Cardiac muscle cell (in vitro differentiated cells and primary cell): ENCODE measurements around the gene BBLN. TPM values are rescaled to one million over a fixed set of nuclear protein-coding genes. Genes with fewer than 3 reads are reported as not detected.
A peak's percentile ranks its signal among the peaks of the same experiment; 100 is the strongest.

Source experiments
- DNase-seq, 2 donors: peaks; one replicate each; pipeline versions ENCODE4 v3.0.0 to v3.0.0-alpha.2; 2010 to 2017; ENCODE audit warnings: low read depth in 1 of 2, low spot score in 1 of 2
- H3K27ac ChIP-seq: fragments of 200-600 bp; sonication (generic); 2 replicates; pipeline ENCODE4 v1.5.1; 2016
- H3K27me3 ChIP-seq: fragments of 200-600 bp; sonication (generic); 2 replicates; pipeline ENCODE4 v1.6.0; 2016; ENCODE audit warnings: control low read depth
- H3K36me3 ChIP-seq: fragments of 200-600 bp; sonication (generic); 2 replicates; pipeline ENCODE4 v1.5.1; 2016; ENCODE audit warnings: control low read depth
- H3K4me1 ChIP-seq: fragments of 200-600 bp; sonication (generic); 2 replicates; pipeline ENCODE4 v1.8.1; 2017; ENCODE audit warnings: low read depth, mild to moderate bottlenecking, mixed run types
- H3K4me3 ChIP-seq: fragments of 200-600 bp; sonication (generic); 2 replicates; pipeline ENCODE4 v1.5.1; 2016; ENCODE audit warnings: mild to moderate bottlenecking
- H3K9me3 ChIP-seq: fragments of 200-600 bp; sonication (generic); 2 replicates; pipeline ENCODE4 v1.5.1; 2017; ENCODE audit warnings: low read depth, mild to moderate bottlenecking, control low read depth
- polyA plus RNA-seq: library from polyadenylated mRNA; unstranded; fragments of >200 nt; fragmentation: Nextera tagmentation; extraction: Ambion mirVana; gene quantifications from 2 replicates; pipeline ENCODE4 v1.2.1, GENCODE V29; 2016
- total RNA-seq: library from RNA; depleted of rRNA; stranded (reverse); fragments of >200 nt; gene quantifications from 2 replicates; pipeline ENCODE4 v1.2.3, GENCODE V29; 2016
- TF ChIP-seq, protein P1 (sequence below): IDR thresholded peaks from 2 replicates; pipeline ENCODE4 v1.5.1; 2012; ENCODE audit warnings: low read depth, mild to moderate bottlenecking, low read length

The BBLN gene
- total and polyA plus RNA-seq, 2 experiments from 2014 or later = 243 to 729 TPM

DNA sequence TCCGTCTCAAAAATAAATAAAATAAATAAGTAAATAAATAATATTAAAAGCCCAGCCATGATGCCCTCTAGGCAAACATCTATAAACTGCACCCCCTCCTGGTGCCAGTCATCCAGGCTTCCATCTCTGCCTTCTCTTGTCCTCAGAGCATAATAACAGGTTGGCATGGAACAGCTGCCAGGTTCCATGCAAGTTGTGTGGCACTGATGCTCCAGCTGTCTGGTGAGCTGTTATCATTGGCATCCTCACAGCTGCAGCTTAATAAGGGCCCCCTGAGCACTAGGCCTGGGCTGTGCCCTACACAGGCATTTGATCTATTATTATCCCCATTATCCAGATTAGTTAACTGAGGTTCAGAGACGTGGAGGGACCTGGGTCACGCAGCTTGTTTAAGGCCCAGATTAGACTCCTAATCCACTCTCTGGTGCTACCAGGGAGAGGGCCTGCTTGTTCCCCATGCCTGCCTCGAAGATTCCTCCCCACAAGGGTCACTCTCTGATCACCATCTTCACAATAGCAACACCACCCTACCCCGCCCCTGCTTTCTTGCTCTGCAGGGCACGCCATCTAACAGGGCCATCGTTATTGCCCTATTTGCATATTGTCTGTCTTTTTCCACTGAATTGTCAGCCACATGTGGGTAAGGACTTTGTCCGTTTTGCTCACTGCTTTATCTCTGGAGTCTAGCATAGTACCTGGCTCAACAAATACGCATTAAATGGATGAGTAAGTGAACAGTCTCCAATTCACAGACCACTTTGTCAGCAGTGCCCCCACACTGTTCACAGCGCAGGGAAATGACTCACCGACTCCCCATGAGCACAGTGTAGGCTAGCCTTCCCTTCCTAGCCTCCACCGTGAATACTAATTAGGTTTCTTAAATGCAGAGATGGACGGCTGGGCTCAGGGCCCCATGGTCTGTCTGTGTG lies 41.6 kb downstream of the BBLN start:
- Histone ChIP-seq H3K9me3 (no peaks in the 10 kb centered on the region), H3K27me3 (no peaks in the 10 kb centered on the region), H3K36me3 (no peaks in the 10 kb centered on the region), H3K4me3 (no peak overlapping the region), H3K27ac (no peak overlapping the region), H3K4me1 (peaks cover 6% of the 10 kb centered on the region)
- TF ChIP-seq, protein P1, sequence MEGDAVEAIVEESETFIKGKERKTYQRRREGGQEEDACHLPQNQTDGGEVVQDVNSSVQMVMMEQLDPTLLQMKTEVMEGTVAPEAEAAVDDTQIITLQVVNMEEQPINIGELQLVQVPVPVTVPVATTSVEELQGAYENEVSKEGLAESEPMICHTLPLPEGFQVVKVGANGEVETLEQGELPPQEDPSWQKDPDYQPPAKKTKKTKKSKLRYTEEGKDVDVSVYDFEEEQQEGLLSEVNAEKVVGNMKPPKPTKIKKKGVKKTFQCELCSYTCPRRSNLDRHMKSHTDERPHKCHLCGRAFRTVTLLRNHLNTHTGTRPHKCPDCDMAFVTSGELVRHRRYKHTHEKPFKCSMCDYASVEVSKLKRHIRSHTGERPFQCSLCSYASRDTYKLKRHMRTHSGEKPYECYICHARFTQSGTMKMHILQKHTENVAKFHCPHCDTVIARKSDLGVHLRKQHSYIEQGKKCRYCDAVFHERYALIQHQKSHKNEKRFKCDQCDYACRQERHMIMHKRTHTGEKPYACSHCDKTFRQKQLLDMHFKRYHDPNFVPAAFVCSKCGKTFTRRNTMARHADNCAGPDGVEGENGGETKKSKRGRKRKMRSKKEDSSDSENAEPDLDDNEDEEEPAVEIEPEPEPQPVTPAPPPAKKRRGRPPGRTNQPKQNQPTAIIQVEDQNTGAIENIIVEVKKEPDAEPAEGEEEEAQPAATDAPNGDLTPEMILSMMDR = no peak
- DNase-seq = no peak

DNA sequence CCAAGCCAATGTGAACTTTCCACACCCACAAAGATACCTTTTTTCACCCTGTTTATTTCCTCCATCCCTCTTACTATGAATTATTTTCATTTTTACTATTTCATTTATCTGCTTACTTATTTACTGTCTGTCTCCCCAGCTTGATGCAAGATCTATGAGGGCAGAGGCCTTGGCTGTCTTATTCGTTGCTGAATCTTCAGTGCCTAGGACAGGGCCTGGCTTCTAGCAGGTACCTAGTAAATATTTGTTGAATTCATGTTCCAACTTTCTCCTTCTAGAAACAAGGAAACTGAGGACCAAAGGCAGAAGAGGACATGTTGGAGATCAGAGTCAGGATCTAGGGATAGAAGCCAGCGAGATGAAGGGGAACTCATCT lies 42.6 kb downstream of the BBLN start:
- DNase-seq = no peak
- no peaks in the 10 kb centered on the region for H3K4me1 ChIP-seq
- no peaks in the 10 kb centered on the region for H3K36me3 ChIP-seq
- no peak overlapping the region for H3K4me3 ChIP-seq
- TF ChIP-seq, protein P1 = no peak
- no peaks in the 10 kb centered on the region for H3K27me3 ChIP-seq
- no peak overlapping the region for H3K27ac ChIP-seq
- H3K9me3 ChIP-seq = no peaks in the 10 kb centered on the region

DNA sequence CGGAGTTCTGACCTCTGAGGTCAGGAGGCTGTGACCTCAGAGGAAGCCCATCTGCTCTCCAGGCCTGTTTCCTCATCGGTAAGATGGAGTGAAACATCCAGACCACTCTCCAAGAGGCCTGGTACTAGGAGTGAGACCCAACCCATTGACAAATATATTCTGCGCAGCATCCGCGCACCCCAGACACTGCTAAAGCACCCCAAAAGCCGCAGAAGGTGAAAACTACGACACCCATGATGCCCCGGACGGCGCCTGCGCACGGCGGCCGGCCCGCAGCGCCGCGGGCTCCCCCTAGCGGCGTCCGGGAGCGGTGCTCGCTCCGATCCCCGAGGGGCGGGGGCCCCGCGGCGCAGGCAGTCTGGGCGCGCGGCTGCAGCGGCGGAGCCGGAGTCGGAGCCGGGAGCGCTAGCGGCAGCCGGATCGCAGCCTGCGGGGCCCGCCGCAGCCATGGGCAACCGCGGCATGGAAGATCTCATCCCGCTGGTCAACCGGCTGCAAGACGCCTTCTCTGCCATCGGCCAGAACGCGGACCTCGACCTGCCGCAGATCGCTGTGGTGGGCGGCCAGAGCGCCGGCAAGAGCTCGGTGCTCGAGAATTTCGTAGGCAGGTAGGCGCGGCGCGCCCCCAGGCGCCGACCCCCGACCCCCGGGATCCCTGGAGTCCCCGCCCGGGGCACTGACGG lies 43.1 kb downstream of the BBLN start, which contains the start of gene DNM1:
Gene DNM1 (plus strand): TSS at position 356 of the 683 bp plus-strand sequence. CDS start 92 bp downstream, at position 448.
- no peaks in the 10 kb centered on the region for H3K27me3 ChIP-seq
- H3K9me3 ChIP-seq = no peaks in the 10 kb centered on the region
- H3K27ac ChIP-seq = no peak within 1 kb of the TSS
- no peaks in the 10 kb centered on the region for H3K4me1 ChIP-seq
- no peaks in the 10 kb centered on the region for H3K36me3 ChIP-seq
- H3K4me3 ChIP-seq = peak within 1 kb of the TSS; percentile 86
- TF ChIP-seq, protein P1 = peak; percentile 65
- DNase-seq = peak; percentile 72 to 87

DNA sequence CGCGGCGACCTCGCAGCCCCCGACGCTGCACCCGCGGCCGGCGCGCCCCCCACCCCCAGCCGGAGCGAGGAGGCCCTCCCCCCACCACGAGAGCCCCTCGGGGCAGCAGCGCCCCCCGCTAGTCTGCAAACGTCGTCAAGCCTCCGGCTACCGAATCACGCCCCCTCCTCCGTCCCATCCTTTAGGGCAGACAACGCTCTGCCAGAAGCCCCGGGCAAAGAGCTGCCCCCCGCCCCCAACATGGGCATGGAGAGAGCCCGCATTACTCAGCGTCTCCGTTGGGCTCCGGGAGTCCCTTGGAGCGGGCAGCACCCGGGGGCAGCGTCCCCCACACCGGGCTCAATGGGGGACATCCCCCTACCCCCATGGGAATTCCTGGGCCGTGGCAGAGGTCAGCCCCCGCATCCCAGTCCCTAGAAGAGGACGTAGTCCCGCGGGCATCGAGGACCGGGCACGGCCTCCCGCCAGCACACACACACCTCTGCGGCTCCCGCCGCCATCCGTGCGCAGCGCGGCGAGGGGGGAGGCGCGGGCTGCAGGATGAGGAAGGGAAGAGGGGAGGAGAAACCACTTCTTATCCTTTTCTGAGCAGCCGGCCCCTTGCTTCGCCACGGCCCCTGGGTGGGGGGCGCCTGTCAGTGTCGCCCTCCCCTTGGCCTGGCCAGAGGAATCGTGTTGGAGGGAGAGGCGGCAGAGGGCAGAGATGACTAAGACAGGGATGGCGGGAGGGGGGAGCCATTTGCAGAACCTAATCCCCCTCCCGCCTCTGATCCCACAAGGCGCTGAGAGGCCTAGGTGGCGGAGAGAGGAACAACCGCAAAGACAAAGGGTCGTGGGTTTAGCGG lies 43.9 kb downstream of the BBLN start:
- TF ChIP-seq, protein P1 = no peak
- no peaks in the 10 kb centered on the region for H3K27me3 ChIP-seq
- DNase-seq = peak; percentile 33 to 51
- peak overlapping the region; percentile 86 for H3K4me3 ChIP-seq
- no peak overlapping the region for H3K27ac ChIP-seq
- no peaks in the 10 kb centered on the region for H3K4me1 ChIP-seq
- no peaks in the 10 kb centered on the region for H3K9me3 ChIP-seq
- no peaks in the 10 kb centered on the region for H3K36me3 ChIP-seq

DNA sequence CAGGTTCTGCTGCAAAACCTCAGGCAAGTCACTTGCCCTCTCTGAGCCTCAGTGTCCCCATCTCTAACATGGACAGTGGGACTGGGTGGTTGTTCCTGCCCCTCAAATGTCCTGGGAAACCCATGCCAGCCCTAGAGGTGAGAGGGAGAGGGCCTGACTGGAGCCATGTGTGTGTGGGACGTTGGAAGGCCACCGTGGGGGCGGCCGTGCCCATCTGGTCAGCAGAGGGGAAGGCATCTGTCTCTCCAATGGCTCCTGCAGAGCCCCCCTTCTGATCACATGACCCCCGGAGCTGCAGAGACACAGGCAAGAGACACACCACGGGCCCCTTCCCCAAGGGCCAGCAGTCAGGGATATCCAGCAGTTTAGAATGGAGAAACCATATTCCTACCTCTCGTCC lies 44.8 kb downstream of the BBLN start:
- H3K27ac ChIP-seq = no peak overlapping the region
- no peaks in the 10 kb centered on the region for H3K4me1 ChIP-seq
- H3K27me3 ChIP-seq = no peaks in the 10 kb centered on the region
- TF ChIP-seq, protein P1 = no peak
- no peak overlapping the region for H3K4me3 ChIP-seq
- DNase-seq = no peak
- H3K36me3 ChIP-seq = no peaks in the 10 kb centered on the region
- no peaks in the 10 kb centered on the region for H3K9me3 ChIP-seq
